Keratinocyte (primary cell): ENCODE data around the gene SCD5.

Experiments used
- CTCF ChIP-seq, 3 experiments: IDR thresholded peaks in 1 of 3; conservative IDR thresholded peaks in 1 of 3; optimal IDR thresholded peaks in 1 of 3; 2 replicates in 2 of 3; 3 replicates in 1 of 3; pipeline versions ENCODE3 to v1.5.1; 2011; ENCODE audit warnings: low read length in 3 of 3, mild to moderate bottlenecking in 3 of 3, moderate library complexity in 2 of 3, control low read depth in 1 of 3, inconsistent platforms in 1 of 3; ENCODE audit not compliant: insufficient read depth in 2 of 3; ENCODE audit errors: extremely low read depth in 1 of 3
- EZH2 ChIP-seq: IDR thresholded peaks from one replicate; pipeline ENCODE4 v1.6.1; 2012; ENCODE audit warnings: inconsistent platforms, mild to moderate bottlenecking, low read length, moderate library complexity

DNA sequence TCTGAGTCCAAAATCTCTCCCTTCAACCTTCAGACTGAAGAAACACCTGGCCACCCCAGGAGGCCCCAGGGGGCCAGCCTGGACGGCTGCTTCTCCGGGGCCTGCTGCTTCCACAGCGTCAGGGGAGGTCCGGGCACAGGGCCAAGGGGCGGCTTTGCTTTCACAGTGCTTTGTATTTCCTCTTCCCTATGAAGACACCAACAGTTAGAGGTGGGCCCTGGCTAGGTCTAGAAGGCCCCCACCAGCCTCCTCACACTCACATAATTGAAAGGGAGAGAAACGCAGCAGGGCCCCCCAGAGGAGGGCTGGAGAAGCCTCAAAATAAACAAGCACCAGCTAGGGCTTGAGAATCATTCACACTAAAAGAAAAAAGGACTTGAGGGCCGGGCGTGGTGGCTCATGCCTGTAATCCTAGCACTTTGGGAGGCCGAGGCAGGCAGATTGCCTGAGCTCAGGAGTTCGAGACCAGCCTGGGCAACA is 17.8 kb downstream of the SCD5 start:
- TF ChIP-seq CTCF (optimal IDR thresholded peaks at IDR 0.05 in 1 of 3, IDR thresholded peaks at IDR 0.05 in 1 of 3, conservative IDR thresholded peaks at IDR 0.05 in 1 of 3; ENCODE audit: extremely low read depth in 1 of 3, insufficient read depth in 2 of 3, low read length in 3 of 3) (no peak), EZH2 (no peak)
